B cell (primary cell): ENCODE results near the gene JAKMIP2.
A peak's percentile ranks its signal among the peaks of the same experiment; 100 is the strongest.

Source experiments
- EZH2 ChIP-seq: IDR thresholded peaks from 2 replicates; pipeline ENCODE4 v1.6.1; 2012; ENCODE audit warnings: borderline replicate concordance, low read depth, mild to moderate bottlenecking, moderate library complexity, low read length; ENCODE audit not compliant: insufficient read depth, poor library complexity, severe bottlenecking
- TF ChIP-seq, protein P1 (sequence below): fragments of 200-600 bp; IDR thresholded peaks from one replicate; pipeline ENCODE4 v1.8.0; 2022; ENCODE audit warnings: antibody characterized with exemption, mild to moderate bottlenecking

DNA sequence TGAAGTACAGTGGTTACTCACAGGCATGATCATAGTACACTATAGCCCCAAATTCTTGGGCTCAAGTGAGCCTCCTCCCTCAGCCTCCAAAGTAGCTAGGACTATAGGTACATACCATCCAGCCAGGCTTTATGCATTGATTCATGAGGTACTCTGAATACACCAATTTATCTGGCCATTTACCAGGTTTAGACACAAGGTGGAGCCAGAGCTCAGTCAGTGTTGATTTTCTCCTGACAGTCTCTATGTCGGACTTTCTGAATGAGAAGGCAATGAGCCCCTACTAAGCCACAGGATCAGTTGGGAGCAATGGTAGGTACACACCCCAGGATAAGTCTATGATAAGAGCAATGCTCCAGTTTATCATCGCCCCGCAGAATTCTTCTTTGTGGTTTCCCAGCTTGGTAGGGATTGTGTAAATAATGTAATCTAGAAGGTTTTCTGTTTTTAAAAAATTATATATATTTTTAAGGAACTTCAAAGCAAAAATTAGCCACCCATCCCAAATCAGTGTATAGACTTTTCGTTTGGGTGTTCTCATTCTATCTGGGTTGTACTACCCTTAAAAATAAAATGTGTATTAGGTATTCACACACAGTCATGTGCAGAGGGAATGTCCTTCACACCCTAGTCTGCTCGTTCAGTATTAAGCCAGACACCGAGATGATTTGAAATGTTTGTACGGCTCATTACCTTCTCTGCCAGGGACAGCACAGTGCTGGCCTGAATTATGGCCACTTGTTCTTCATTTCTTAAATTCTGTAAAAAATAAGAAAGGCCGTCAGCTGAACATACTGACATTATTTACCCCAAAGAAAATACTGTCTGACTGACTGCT, 154.3 kb downstream of the JAKMIP2 start:
- TF ChIP-seq, protein P1, sequence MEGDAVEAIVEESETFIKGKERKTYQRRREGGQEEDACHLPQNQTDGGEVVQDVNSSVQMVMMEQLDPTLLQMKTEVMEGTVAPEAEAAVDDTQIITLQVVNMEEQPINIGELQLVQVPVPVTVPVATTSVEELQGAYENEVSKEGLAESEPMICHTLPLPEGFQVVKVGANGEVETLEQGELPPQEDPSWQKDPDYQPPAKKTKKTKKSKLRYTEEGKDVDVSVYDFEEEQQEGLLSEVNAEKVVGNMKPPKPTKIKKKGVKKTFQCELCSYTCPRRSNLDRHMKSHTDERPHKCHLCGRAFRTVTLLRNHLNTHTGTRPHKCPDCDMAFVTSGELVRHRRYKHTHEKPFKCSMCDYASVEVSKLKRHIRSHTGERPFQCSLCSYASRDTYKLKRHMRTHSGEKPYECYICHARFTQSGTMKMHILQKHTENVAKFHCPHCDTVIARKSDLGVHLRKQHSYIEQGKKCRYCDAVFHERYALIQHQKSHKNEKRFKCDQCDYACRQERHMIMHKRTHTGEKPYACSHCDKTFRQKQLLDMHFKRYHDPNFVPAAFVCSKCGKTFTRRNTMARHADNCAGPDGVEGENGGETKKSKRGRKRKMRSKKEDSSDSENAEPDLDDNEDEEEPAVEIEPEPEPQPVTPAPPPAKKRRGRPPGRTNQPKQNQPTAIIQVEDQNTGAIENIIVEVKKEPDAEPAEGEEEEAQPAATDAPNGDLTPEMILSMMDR: peak; percentile 84
- TF ChIP-seq EZH2: no peak
